ENCODE measurements around the gene TMEM150A.

DNA sequence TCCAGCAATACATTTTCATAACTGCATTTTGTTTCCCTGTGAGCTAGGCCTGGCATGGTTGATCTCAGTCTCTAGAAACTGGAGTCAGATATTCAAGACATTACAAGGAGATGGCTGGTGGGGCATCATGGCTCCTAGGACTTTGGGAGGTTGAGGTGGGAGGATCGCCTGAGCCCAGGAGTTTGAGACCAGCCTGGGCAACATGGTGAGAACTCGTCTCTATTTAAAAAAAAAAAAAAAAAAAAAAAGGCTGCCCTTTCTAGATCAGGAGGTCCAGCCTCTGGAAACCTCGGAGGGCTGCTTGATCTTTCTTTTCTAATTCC lies 25.5 kb downstream of the TMEM150A start:
- TF ChIP-seq, protein P1, sequence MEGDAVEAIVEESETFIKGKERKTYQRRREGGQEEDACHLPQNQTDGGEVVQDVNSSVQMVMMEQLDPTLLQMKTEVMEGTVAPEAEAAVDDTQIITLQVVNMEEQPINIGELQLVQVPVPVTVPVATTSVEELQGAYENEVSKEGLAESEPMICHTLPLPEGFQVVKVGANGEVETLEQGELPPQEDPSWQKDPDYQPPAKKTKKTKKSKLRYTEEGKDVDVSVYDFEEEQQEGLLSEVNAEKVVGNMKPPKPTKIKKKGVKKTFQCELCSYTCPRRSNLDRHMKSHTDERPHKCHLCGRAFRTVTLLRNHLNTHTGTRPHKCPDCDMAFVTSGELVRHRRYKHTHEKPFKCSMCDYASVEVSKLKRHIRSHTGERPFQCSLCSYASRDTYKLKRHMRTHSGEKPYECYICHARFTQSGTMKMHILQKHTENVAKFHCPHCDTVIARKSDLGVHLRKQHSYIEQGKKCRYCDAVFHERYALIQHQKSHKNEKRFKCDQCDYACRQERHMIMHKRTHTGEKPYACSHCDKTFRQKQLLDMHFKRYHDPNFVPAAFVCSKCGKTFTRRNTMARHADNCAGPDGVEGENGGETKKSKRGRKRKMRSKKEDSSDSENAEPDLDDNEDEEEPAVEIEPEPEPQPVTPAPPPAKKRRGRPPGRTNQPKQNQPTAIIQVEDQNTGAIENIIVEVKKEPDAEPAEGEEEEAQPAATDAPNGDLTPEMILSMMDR (conservative IDR thresholded peaks at IDR 0.05; ENCODE audit: low read length): no peak
- no peak for TF ChIP-seq EZH2phosphoT487 (IDR thresholded peaks at IDR 0.05; ENCODE audit: borderline replicate concordance)

Measured in Loucy (cell line).